Caco-2 (cell line): ENCODE measurements around the gene PCLAF. TPM values are rescaled to one million over a fixed set of nuclear protein-coding genes. Genes with fewer than 3 reads are reported as not detected.

ENCODE experiments used
- BruUV-seq: library from RNA; stranded (reverse); fragments of 400-500 nt; replicated peaks from 2 replicates; lab custom pipeline; 2021; lab: Mats Ljungman, UMichigan
- CTCF ChIA-PET: fragments of 300-600 bp; sonication (Branson Sonifier 250); formaldehyde crosslinking; loops from one replicate; lab custom pipeline; 2022; ENCODE audit warnings: antibody characterized with exemption; lab: Charles Lee
- POLR2A ChIA-PET: fragments of 300-600 bp; sonication (Branson Sonifier 250); formaldehyde crosslinking; loops from one replicate; lab custom pipeline; 2022; ENCODE audit warnings: antibody characterized with exemption; lab: Charles Lee
- DNase-seq, 2 experiments: peaks; one replicate each; pipeline versions ENCODE4 v3.0.0 to v3.0.0-alpha.2; 2020 to 2022
- H3K27me3 ChIP-seq: replicated peaks from 2 replicates; pipeline ENCODE4 v1.6.0; 2011; ENCODE audit warnings: low read length; ENCODE audit not compliant: control insufficient read depth, insufficient read depth
- H3K36me3 ChIP-seq: 2 replicates; pipeline ENCODE4 v1.5.1; 2011; ENCODE audit warnings: low read length; ENCODE audit not compliant: control insufficient read depth, insufficient read depth
- H3K4me1 ChIP-seq: fragments of 250-450 bp; sonication (Bioruptor Pico); 2 replicates; pipeline ENCODE4 v1.5.1; 2020; ENCODE audit warnings: mild to moderate bottlenecking
- H3K4me3 ChIP-seq: 2 replicates; pipeline ENCODE4 v1.5.1; 2011; ENCODE audit warnings: low read depth, mild to moderate bottlenecking, control low read depth, low read length
- H3K9me3 ChIP-seq: fragments of 250-450 bp; sonication (Bioruptor Pico); 2 replicates; pipeline ENCODE4 v1.5.1; 2020; ENCODE audit warnings: mild to moderate bottlenecking, moderate library complexity
- H3K27ac Mint-ChIP-seq: one replicate; pipeline ENCODE4 v1.8.0; 2022; ENCODE audit warnings: mixed read lengths; ENCODE audit not compliant: unreplicated experiment
- H3K27me3 Mint-ChIP-seq: one replicate; pipeline ENCODE4 v1.8.0; 2022; ENCODE audit warnings: mixed read lengths; ENCODE audit not compliant: insufficient read depth, unreplicated experiment
- H3K36me3 Mint-ChIP-seq: one replicate; pipeline ENCODE4 v1.8.0; 2022; ENCODE audit warnings: mild to moderate bottlenecking, mixed read lengths; ENCODE audit not compliant: insufficient read depth, unreplicated experiment
- H3K4me1 Mint-ChIP-seq: one replicate; pipeline ENCODE4 v1.8.0; 2022; ENCODE audit warnings: low read depth, mixed read lengths; ENCODE audit not compliant: unreplicated experiment
- H3K4me3 Mint-ChIP-seq: one replicate; pipeline ENCODE4 v1.8.0; 2022; ENCODE audit warnings: mild to moderate bottlenecking, moderate library complexity, mixed read lengths; ENCODE audit not compliant: unreplicated experiment
- H3K9me3 Mint-ChIP-seq: one replicate; pipeline ENCODE4 v1.8.0; 2022; ENCODE audit warnings: mixed read lengths; ENCODE audit not compliant: unreplicated experiment
- intact Hi-C: fragments of 100-400 bp; cut with micrococcal nuclease; formaldehyde crosslinking; loops from one replicate; pipeline ENCODE4 v1.10.0; 2022; ENCODE audit not compliant: unreplicated experiment
- total RNA-seq: library from RNA; stranded (reverse); gene quantifications from 2 replicates; pipeline ENCODE4 v1.2.3, GENCODE V29; 2022
- TF ChIP-seq, protein P1 (sequence below), 2 experiments: fragments of 200-600 bp in 1 of 2; IDR thresholded peaks; 1 replicate in 1 of 2; 2 replicates in 1 of 2; pipeline versions ENCODE4 v1.5.1 to v1.8.0; 2011 to 2022; ENCODE audit warnings: antibody characterized with exemption in 1 of 2, control low read depth in 1 of 2, inconsistent platforms in 1 of 2, low read depth in 1 of 2, low read length in 1 of 2, mild to moderate bottlenecking in 1 of 2, moderate library complexity in 1 of 2; ENCODE audit not compliant: insufficient read depth in 1 of 2, severe bottlenecking in 1 of 2, unreplicated experiment in 1 of 2

The PCLAF gene
- total RNA-seq, 1 experiment from 2014 or later = 93.7 TPM

DNA sequence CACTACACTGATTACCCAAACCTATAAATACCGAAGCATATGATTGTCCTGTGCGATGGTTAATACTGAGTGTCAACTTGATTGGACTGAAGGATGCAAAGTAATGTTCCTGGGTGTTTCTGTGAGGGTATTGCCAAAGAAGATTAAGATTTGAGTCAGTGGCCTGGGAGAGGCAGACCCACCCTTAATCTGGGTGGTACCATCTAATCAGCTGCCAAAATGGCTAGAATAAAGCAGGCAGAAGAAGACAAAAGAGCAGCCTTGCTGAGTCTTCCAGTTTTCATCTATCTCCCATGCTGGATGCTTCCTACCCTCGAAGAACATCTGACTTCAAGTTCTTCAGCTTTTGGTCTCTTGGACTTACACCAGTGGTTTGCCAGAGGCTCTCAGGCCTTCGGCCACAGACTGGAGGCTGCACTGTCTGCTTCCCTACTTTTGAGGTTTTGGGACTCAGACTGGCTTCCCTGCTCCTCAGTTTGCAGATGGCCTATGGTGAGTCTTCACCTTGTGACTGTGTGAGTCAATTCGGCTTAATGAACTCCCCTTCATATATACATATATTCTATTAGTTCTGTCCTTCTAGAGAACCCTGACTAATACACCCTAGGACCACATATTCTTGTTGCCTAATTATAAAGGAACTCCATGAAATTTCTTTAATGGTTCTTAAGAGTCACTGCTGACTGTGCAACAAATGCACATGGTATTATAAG, 56.9 kb downstream of the PCLAF start:
- CTCF ChIA-PET = no interaction called here

DNA sequence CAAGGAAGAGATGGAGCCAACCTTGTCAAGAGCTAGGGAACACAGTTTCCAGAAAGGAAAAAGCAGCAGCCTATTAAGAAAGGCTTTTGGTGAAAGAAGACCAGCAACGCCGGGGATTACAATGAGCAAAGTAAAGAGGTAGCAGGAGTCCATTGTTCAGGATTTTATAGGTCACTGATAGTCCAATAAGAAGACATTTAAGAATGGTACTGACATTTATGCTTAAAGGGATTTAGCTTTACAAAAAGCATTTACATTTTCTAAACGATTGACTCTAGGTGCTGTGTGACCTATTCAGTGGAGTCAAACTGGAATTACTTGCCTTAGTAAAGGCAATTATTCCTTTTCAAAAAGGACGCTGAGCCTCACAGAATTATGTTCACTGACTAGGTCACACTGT, 66.0 kb downstream of the PCLAF start:
- H3K9me3 ChIP-seq = no peaks in the 10 kb centered on the region
- H3K27ac Mint-ChIP-seq = no peak overlapping the region
- H3K4me3 Mint-ChIP-seq = no peak overlapping the region
- no peaks in the 10 kb centered on the region for H3K27me3 ChIP-seq
- TF ChIP-seq, protein P1, sequence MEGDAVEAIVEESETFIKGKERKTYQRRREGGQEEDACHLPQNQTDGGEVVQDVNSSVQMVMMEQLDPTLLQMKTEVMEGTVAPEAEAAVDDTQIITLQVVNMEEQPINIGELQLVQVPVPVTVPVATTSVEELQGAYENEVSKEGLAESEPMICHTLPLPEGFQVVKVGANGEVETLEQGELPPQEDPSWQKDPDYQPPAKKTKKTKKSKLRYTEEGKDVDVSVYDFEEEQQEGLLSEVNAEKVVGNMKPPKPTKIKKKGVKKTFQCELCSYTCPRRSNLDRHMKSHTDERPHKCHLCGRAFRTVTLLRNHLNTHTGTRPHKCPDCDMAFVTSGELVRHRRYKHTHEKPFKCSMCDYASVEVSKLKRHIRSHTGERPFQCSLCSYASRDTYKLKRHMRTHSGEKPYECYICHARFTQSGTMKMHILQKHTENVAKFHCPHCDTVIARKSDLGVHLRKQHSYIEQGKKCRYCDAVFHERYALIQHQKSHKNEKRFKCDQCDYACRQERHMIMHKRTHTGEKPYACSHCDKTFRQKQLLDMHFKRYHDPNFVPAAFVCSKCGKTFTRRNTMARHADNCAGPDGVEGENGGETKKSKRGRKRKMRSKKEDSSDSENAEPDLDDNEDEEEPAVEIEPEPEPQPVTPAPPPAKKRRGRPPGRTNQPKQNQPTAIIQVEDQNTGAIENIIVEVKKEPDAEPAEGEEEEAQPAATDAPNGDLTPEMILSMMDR (IDR thresholded peaks at IDR 0.05; ENCODE audit: insufficient read depth in 1 of 2, low read depth in 1 of 2, low read length in 1 of 2, severe bottlenecking in 1 of 2, unreplicated experiment in 1 of 2) = no peak
- no peaks in the 10 kb centered on the region for H3K36me3 ChIP-seq
- H3K27me3 Mint-ChIP-seq = no peaks in the 10 kb centered on the region
- no TSS peak for BruUV-seq
- no peak for DNase-seq
- no peak overlapping the region for H3K4me3 ChIP-seq
- intact Hi-C loops = no loop called here
- no peaks in the 10 kb centered on the region for H3K36me3 Mint-ChIP-seq
- POLR2A ChIA-PET = no interaction called here
- CTCF ChIA-PET = no interaction called here
- no peaks in the 10 kb centered on the region for H3K9me3 Mint-ChIP-seq
- H3K4me1 ChIP-seq = no peaks in the 10 kb centered on the region
- H3K4me1 Mint-ChIP-seq = no peaks in the 10 kb centered on the region

More for the DNA sequence above, 56.9 kb downstream of the PCLAF start:
- no TSS peak for BruUV-seq
- intact Hi-C loops = no loop called here
- no peak overlapping the region for H3K27ac Mint-ChIP-seq
- H3K36me3 ChIP-seq = no peaks in the 10 kb centered on the region
- TF ChIP-seq, protein P1 (IDR thresholded peaks at IDR 0.05; ENCODE audit: insufficient read depth in 1 of 2, low read depth in 1 of 2, low read length in 1 of 2, severe bottlenecking in 1 of 2, unreplicated experiment in 1 of 2) = no peak
- no peaks in the 10 kb centered on the region for H3K36me3 Mint-ChIP-seq
- H3K27me3 Mint-ChIP-seq = no peaks in the 10 kb centered on the region
- H3K27me3 ChIP-seq = no peaks in the 10 kb centered on the region
- no peaks in the 10 kb centered on the region for H3K9me3 Mint-ChIP-seq
- no peaks in the 10 kb centered on the region for H3K4me1 Mint-ChIP-seq
- H3K4me3 Mint-ChIP-seq = no peak overlapping the region
- POLR2A ChIA-PET = no interaction called here
- no peak for DNase-seq
- no peaks in the 10 kb centered on the region for H3K9me3 ChIP-seq
- H3K4me3 ChIP-seq = no peak overlapping the region
- peaks cover 3% of the 10 kb centered on the region; the same call in 1 of the 2 replicates for H3K4me1 ChIP-seq

DNA sequence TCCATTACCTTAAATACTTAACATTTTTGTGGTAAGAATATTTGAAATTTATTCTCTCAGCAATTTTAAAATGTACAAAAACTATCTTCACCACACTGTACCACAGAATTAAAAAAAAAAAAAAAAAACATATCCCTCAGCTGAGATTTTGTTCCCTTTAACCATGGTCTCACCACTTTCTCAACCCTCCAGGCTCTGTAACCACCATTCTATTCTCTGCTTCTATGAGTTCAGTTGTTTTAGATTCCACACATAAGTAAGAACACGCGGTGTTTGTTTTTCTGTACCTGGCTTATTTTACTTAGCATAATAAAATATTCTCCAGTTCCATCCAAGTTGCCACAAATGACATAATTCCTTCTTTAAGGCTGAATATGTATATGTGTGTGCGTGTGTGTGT, 66.8 kb downstream of the PCLAF start:
- ChIA-PET CTCF (no interaction called here), POLR2A (no interaction called here)
- intact Hi-C loops = no loop called here
- Histone ChIP-seq H3K4me3 (no peak overlapping the region), H3K9me3 (no peaks in the 10 kb centered on the region), H3K36me3 (no peaks in the 10 kb centered on the region), H3K4me1 (no peaks in the 10 kb centered on the region), H3K27me3 (no peaks in the 10 kb centered on the region)
- no peak for DNase-seq
- Mint-ChIP-seq H3K4me1 (no peaks in the 10 kb centered on the region), H3K9me3 (no peaks in the 10 kb centered on the region), H3K27ac (no peak overlapping the region), H3K27me3 (no peaks in the 10 kb centered on the region), H3K36me3 (no peaks in the 10 kb centered on the region), H3K4me3 (no peak overlapping the region)
- BruUV-seq = no TSS peak
- TF ChIP-seq, protein P1 (IDR thresholded peaks at IDR 0.05; ENCODE audit: insufficient read depth in 1 of 2, low read depth in 1 of 2, low read length in 1 of 2, severe bottlenecking in 1 of 2, unreplicated experiment in 1 of 2) = no peak

Other genes with a start within 250 kb of the PCLAF start
- gene SNX22, start 229.7 kb downstream of the PCLAF start, total RNA-seq = 0.91 and 1.2 TPM in 2 replicates
- 458 and 504 TPM in 2 replicates for gene PPIB, start 218.4 kb downstream of the PCLAF start, total RNA-seq
- gene CSNK1G1, start 25.3 kb downstream of the PCLAF start, total RNA-seq = 11.5 and 17.5 TPM in 2 replicates
- gene TRIP4, start 6.4 kb upstream of the PCLAF start, total RNA-seq = 24.1 and 26.2 TPM in 2 replicates
- gene ZNF609, start 79.1 kb upstream of the PCLAF start, total RNA-seq = 30.1 and 34.0 TPM in 2 replicates